Right ventricle myocardium superior (tissue), 1 donor: Measurements from ENCODE around the gene DLG1. TPM values are rescaled to one million over a fixed set of nuclear protein-coding genes. Genes with fewer than 3 reads are reported as not detected.

Experiments
- ATAC-seq: fragments of 200-7000 bp; cut with Tn5 transposase; one replicate; pipeline ENCODE4 v1.9.1; 2020; ENCODE audit warnings: mild to moderate bottlenecking; ENCODE audit not compliant: poor library complexity
- DNase-seq: peaks from one replicate; pipeline ENCODE4 v3.0.0-alpha.2; 2020
- intact Hi-C: fragments of 100-400 bp; cut with DNase I; formaldehyde crosslinking; loops from one replicate; pipeline ENCODE4 v1.11.2; 2022
- total RNA-seq: library from RNA; stranded (reverse); fragmentation: NEBNext Ultra II Directional; extraction: Animal tissue kit (Norgen Biotek cat#: 25700); gene quantifications from one replicate; pipeline ENCODE4 v1.2.1, GENCODE V29; 2021
- donor health status: DM: no; HTN: yes; CAD: no; lungs with severe emphysema.

DLG1 gene
- total RNA-seq, 1 donor from 2014 or later: 40.7 TPM

DNA sequence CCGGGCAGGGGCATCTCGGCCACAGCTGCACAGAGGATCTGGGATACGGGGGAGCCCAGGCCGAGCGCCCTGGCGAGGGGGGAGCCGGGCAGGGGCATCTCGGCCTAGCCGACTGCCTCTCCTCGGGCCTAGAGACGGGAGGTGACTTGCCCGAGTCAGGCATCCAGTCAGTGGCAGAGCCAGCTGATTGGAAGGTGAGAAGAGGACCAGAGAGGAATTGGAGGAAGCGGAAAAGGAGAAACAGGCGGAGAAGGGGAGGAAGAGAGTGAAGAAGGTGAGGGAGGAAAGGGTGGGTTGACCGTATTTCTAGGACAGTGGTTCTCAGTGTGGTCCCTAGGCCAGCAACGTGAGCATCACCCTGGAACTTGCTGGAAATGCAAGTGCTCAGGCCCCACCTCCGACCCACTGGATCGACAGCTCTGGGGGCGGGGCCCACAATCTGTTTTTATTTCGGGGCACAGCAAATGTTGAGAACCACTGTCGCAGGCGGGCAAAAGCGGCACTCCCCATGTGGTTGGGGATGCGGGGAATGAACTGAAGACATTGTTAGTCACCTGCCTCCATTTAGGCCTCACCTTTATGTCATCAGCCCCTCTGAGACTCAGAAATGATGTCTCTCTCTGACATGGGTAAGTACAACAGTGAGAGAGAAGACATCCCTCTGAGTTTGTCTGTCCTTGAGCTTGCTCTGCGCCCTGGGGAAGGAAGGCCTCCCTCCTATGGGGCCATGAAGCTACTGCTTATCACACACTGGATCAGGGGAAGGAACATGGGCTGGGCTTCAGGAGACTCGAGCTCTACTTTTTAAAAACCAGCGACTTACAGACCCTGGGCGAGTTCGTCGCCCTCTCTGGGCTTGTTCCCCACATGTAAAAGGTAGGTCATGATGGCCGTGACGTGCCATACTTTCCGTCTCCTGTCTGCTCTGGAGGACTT, 267.8 kb downstream of the DLG1 start:
- intact Hi-C loops: no loop called here
- peak; percentile 21 for ATAC-seq

DNA sequence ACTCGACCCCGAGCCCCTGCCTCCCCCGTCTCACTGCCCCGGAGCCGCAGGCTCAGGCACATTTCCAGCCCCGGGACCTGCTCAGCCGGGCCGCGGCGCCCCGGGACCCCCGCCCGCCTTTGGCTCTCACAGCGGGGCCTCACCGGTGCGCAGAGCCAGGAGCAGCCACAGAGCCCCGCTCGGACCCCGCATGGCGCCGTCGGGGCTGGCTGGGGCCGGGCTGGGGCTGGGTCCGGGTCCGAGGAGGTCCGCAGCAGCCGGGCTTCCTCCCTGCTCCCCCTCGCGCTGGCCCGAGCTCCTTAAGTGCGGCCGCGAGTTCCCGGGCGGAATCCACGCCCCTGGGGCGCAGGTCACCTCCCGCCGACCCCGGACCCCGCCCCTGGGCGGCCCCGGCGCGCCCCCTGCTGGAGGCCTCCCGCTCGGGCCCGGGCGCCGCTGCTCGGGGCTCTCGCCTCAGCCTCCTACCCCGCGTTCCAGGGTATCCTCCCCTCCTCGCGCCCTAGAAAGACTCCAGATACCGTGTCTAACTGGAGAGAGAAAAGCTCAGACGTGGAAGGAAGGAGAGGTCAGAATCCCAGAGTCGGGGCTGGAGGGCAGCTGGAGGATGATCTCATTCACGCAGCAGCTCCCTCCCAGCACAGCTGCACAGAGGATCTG, 268.8 kb downstream of the DLG1 start, which contains the start of gene MELTF:
Gene MELTF (minus strand): TSS at position 307 of the 657 bp plus-strand sequence. CDS start 115 bp downstream, at position 192.
- ATAC-seq (peak; percentile 75), DNase-seq (peak; percentile 82)
- intact Hi-C loops: no loop called here

More for the DNA sequence above, 267.8 kb downstream of the DLG1 start:
- peak; percentile 67 for DNase-seq

DNA sequence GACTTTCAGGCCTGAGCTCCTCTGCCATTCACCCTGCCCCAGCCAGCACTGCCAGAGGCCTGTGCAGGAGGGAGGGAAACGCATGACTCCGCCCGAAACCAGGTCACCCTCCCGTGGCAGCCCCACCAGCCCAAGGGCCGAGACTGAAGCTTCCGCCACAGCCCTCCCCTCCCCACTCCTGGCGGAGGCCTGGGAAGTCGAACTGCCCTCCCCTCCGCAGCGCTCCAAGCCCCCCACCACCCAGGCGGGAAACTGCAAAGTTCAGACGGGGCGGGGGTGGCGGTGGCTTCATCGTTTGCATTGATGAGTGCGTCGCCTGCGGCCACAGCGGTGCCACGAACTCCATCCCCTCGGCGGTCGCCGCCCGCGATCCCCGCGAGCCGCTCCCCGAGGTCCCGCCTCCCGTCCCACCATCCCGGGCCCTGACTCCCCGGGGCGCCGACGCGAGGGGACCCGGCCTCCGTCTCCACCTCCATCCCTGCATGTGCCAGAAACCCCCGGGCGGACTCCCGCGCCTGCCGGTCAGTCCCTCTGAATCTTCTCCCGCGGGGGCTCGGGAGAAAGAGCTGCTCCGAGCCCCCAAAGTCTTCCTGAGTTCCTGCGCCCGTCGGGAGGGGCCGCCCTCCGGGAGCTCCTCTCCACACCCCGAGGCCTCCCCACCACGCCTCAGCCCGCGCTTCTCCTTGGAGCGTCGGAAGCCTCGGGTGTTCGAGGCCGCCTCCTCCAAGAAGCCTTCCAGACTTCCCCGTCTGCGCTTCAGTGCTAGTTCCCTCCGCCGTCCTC, 269.5 kb downstream of the DLG1 start:
- intact Hi-C loops: no loop called here
- DNase-seq (no peak), ATAC-seq (no peak)

DNA sequence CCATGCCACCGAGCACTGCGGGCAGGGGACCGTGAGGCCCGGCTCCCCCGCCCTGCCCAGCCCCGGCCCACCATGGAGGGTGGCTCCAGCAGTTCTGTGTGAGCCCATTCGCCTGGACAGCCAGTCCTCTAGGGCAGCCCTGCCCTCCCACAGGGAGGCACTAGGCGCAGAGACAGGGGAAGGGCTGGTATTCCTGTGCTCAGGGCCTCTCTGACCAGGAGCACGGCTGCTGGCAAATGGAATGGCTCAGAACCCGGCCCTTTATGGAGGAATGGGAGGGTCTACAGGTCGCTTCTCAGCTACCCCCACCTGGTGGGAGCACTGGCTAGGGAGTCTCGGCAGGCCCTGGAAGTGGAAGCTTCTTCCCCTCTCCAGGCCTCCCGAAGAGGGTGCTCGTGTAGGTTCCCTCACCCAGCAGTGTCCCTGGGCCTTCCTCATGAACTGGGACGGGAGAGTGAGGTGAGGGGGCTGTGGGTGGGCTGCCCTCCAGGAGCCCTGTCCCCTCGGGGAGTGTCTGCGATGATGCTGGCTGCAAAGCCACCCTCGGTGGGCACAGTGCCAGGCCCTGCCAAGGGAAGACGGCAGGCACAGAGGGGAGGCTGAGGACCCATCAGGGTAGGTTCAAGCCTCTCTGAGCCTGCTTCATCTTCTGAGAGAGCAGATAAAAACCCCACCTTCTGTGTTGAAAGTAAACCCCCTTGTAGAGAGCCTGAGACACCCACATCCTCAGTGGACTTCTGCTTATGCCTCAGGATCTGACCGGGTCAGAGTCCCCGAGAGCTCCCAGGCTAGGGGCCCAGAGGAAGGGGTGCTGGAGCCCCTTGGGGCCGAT, 270.3 kb downstream of the DLG1 start:
- no peak for ATAC-seq
- no peak for DNase-seq
- intact Hi-C loops: no loop called here

DNA sequence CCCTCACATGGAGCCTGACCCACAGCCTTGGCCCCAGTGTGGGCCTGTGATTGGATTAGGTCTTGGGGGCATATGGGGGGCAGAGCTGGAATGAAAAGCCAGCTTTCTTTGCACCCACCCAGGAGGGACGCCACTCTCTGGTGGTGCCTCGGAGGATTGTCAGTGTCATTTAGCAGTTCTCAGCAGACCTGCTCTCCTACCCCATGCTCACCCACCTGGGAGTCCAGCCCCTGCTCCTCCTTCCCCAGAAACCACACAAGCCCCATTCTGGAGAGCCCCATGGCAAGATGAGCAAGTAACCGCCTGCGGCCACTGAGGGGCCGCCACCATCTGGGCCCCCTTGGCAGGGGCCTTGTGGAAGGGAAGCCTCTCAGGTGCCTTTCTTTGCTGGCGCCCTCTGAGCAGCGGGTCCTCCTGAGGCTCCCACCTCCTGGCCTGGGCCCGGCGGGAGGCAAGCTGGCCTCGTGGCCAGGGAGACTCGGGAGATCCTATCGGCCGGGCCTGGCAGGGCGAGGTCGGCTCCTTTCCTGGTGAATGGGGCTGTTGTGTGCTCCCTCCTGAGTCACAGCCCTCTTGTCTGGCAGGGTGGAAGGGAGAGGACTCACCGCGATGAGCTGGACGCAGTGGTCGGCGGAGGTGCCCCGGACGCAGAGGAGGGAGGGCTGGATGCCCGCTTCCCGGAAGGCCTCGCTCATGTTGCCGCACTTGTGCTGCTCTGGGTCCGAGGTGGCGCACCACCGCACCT, 271.1 kb downstream of the DLG1 start:
- no peak for DNase-seq
- no peak for ATAC-seq
- intact Hi-C loops: no loop called here

DNA sequence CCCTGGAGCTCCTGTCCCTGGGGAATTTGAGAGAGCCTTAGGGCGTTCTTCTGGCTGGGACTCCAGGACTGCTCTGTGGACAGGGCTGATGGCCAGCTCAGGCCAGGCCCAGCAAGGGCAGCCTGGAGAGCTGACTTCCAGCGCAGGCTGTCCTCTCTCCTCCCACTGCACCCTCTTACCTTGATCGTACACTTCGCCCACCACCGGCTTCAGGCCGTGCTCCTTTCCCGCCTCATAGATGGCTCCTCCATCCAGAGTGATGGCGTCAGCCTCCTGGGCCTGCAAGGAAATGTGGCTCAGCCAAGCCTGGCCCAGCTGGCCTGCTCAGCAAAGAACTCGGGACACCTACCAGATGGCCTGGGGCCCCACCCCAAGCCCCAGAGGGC, 271.9 kb downstream of the DLG1 start:
- no peak for ATAC-seq
- no peak for DNase-seq
- intact Hi-C loops: no loop called here

DNA sequence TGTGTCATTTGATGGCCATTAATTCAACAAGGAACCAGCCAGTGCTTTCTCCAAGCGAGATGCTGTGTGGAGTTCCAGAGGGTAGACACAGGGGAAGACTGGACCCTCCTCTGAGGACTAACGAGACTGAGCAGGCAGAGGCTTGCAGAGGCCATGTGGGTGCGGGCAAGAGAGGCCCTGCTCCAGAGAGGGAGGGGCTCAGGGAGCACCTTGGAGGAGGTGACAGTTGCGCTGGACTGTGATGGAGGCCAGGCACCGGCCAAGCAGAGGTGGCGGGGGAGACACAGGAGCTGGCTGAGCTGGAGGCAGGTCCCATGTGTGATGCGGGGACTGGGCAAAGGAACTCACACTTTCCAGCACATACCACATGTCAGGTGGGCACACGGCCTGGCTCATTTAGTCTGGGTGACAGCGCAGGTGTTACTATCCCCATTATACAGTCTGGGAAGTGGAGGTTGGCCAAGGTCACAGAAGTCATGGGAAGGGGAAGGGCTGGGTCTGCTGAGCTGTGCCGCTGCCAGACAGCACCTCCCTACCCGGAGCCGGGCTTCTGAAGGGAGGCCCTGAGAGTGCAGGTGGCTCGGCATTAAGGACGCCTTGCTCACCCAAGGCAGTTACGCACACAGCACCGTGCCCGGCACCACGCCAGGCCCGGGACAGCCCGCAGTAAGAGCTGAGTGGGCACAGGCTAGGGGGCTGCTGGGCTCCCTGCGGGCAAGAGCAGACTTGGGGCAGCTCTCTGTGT, 272.5 kb downstream of the DLG1 start:
- DNase-seq (no peak), ATAC-seq (no peak)
- intact Hi-C loops: no loop called here

DNA sequence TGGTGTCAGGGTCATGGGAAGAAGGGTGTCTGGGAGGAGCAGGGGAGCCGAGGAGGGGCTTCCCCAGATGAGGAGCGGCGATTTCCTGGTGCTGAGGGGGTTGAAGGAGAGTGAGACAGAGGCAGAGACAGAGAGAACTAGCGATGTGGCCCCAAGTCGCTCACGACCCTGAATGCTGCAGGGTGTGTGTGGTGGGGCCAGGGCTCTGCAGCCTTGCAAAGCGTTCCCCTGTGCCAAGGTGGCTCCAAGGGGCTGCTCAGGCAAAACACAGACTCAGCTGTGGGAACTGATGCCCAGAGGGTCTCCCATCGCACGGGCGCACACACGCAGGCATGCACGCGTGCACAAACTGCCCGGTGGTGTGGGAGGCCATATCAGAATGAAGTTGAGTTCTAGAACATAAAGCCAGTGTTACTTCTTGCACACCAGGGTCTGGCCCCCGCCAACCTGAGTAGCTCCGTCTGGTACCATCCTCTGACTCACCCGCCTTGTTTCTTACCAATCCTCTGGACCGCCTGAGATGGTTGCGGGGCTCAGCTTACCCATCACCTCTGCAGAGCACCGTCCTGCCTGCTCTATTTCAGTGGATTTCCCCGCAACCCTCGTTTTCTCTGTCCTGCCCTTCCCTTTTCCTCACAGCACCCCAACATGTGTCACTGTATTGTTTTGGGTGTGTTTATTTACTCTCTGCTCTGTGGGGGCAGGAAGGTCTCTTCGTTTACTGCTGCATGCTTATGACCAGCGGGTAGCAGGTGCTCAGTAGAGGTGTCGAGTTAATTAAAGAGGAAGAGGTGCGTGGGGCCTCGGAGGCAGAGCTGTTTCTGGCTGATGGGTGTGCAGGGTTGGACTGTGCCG, 273.3 kb downstream of the DLG1 start:
- no peak for ATAC-seq
- DNase-seq: no peak
- intact Hi-C loops: no loop called here

DNA sequence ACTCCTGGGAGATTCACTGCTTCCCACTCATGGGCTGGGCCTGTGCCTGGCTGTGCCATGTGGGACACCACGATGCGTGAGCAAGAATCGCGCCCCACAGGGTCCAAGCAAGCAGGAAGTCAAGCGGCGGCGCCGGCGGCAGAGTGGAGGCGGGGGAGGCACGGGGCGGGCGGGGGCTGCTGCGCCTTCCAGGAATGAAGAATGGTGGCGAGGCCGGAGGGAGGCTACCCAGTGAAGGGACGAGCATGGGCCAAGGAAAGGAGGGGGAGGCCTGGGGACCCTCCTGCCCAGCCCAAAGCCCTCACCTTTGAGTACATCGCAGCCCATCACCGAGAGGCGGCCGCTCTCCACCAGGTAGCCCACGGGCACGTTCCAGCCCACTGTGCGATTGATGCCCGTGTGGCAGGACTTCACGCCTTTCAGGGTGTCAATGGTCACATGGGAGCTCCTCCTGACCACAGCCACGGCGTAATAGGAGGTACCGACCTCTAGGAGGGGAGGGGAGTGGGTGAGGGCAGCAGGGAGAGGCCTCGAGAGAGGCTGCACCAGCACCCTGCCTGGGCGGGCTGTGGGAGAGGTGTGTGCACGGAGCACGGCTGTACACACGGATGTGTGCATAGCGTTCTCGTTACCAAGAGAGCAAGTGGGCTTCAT, 274.3 kb downstream of the DLG1 start:
- no peak for ATAC-seq
- no peak for DNase-seq
- intact Hi-C loops: no loop called here

DNA sequence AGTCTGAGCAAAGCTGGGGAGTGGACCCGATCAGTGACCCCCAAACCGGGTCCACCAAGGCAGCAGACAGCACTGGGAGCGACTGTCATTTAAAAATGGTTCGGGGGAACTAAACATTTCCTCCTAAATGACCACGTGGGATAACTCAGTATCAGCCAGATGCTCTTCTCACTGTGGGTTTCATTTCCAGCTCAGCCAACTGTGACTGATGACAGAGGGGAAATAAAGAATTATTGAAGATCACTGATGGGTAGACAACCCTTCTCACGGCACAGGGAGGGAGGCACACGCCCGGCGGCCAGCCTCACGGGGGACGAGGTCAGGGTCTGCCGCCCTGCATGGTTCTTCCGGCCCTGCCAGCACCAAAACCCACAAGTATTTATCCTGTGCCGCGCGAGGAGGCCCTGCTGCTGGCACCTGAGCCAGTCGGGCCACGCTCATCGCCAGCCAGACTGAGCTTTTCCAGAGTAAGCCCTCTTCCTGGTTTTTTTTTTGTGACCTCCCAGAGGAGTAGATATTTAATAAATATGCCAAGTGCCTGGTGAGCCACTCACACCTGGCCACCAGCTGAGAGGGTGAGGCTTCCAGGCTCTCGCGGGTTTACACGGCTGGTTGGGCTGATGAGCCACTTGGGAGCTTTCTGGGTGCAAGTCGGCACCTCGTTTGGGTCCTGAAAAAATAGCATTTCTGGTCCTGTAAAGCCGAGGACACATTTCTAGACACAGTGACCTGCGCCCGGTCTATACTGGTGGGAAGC, 275.0 kb downstream of the DLG1 start:
- no peak for ATAC-seq
- intact Hi-C loops: no loop called here
- peak; percentile 30 for DNase-seq

DNA sequence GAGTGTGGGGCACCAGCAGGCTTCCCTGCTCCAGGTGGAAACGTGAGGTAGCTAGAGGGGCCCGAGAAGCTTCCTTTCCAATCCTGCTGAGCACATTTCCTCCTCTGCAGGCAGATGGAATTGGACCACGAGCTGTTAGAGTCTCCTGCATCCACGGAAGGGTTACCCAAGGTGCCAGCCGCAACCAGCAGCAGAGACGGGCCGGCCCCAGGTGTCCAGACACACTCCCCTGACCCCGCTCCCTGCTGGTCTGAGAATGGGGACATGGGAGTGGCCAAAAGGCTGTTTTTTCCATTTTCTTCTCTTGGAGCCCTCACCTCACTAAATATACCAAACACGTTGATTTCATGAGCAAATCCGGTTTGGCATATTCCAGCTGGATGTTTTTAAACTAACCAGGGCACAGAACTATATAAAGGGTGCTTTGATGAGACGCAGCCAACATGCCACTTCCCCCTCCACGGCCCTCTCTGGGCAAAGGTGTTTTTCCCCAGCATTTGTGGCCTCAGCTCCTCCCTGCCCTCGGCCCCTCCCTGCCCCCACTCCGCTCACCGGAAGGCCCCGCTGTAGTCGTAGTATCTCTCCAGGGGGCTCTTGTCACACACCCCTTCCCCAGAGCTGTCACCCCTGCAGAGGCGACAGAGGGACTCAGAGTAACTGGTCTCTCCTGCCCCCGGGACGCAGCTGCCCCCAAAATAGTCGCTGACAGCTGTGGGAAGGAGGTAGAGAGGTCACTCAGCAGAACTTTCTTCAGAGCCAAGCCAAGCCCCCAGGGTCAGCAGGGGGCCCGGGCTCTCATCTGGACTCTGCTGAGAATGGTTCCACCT, 275.8 kb downstream of the DLG1 start:
- intact Hi-C loops: no loop called here
- DNase-seq (no peak), ATAC-seq (no peak)

DNA sequence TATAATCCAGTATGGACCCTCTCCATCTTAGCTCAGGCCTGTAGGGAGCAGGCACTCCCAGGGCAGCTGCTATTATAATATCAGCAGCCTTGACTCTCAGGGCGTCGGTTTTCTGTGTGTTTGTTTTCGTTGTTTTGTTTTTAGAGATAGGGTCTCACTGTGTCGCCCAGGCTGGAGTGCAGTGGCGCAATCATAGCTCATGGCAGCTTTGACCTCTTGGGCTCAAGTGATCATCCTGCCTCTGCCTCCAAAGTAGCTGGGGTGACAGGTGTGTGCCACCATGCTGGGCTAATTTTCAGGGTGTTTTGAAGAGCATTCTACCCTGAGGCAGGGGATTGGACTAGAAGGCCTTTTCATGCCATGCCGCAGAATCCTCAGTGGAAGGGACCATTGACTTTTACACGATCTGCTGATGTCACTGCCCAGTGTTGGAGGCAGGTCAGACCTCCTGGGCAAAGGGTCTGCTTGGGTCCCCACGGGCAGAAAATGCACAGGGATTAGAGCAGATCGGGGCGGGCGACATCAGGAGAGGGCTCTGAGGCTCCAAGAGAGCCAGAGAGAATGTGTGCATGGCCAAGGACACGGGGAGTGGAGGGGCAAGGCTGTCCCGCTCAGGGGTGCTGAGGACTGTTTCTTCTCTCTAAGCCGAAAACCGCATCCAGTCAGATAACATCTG, 276.5 kb downstream of the DLG1 start:
- DNase-seq (peak; percentile 23), ATAC-seq (no peak)
- intact Hi-C loops: no loop called here

DNA sequence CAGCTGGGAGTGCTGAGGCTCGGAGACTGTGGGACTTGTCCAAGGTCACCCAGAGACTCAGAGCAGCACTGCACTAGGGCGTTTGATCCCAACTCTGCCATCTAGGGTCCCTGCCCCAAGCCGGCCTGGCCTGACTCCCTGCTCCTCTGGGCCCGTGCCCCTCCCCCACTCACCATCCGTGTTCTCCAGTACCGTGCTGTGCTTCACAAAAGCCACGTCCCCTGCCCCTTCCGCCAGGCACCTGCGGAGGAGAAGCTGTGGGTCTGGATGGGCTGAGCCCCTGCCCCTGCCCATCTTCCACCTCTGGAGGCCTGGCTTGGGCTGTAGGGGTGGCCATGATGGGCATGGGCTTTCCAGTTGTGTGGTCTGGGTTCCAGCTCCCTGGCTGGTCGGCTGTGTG, 277.2 kb downstream of the DLG1 start:
- DNase-seq (peak; percentile 39), ATAC-seq (no peak)
- intact Hi-C loops: no loop called here

DNA sequence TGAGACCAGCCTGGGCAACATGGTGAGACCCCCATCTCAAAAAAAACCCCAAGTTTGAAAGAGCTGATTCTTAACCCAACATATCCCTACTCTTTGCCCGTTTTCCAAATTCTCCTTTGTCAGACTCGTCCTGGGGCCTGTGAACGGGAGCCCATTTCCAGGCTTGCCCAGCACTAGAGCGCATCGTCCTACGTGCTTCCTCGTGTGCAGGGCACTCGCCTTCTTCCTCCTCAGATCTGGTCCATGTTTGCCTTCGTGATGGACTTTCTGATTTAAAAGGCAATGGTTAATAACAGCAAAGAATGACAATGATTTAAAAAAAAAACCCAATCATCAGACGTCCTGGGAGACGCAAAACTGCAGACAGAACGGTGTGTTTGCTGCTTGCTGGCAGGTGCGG, 278.9 kb downstream of the DLG1 start:
- ATAC-seq (no peak), DNase-seq (no peak)
- intact Hi-C loops: no loop called here
